ENCODE results near the gene FGF14.

Gene FGF14

DNA sequence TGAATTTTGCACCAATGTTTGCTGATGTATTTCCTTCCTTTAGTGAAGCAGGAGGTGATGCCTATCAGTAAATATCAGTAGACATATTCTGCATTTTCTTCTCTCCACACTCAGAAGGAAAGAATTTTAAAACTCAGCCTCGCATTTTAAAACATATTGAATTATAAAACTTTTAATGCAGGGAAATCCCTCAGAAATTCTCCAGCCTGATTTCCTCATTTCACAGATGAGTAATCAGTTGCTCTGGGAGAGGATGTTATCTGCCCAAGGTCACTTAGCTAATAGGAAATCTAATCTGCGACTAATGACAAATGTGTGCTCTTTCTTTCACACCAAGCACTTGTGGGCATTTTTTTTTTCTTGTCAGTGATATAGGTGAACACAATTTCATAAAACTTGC lies 628.8 kb downstream of the FGF14 start:
- H3K4me2 ChIP-seq (ENCODE audit: low read length) = no peak overlapping the region
- TF ChIP-seq EZH2phosphoT487 (IDR thresholded peaks at IDR 0.05; ENCODE audit: borderline replicate concordance, low read length) = no peak
- TF ChIP-seq, protein P1, sequence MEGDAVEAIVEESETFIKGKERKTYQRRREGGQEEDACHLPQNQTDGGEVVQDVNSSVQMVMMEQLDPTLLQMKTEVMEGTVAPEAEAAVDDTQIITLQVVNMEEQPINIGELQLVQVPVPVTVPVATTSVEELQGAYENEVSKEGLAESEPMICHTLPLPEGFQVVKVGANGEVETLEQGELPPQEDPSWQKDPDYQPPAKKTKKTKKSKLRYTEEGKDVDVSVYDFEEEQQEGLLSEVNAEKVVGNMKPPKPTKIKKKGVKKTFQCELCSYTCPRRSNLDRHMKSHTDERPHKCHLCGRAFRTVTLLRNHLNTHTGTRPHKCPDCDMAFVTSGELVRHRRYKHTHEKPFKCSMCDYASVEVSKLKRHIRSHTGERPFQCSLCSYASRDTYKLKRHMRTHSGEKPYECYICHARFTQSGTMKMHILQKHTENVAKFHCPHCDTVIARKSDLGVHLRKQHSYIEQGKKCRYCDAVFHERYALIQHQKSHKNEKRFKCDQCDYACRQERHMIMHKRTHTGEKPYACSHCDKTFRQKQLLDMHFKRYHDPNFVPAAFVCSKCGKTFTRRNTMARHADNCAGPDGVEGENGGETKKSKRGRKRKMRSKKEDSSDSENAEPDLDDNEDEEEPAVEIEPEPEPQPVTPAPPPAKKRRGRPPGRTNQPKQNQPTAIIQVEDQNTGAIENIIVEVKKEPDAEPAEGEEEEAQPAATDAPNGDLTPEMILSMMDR (IDR thresholded peaks at IDR 0.05; ENCODE audit: low read depth, low read length, poor library complexity, severe bottlenecking) = no peak
- H3K27ac ChIP-seq (ENCODE audit: low read depth, low read length) = no peak overlapping the region
- H3K79me2 ChIP-seq (ENCODE audit: control insufficient read depth, low read length) = no peaks in the 10 kb centered on the region
- H3K36me3 ChIP-seq (ENCODE audit: control insufficient read depth, low read length) = no peaks in the 10 kb centered on the region
- H3F3A ChIP-seq (ENCODE audit: control insufficient read depth, insufficient read depth) = no peaks in the 10 kb centered on the region
- H3K4me1 ChIP-seq (ENCODE audit: control insufficient read depth, low read length) = no peaks in the 10 kb centered on the region
- H3K9me2 ChIP-seq (replicated peaks; ENCODE audit: control insufficient read depth, low read length) = no peaks in the 10 kb centered on the region
- no peak overlapping the region for H3K4me3 ChIP-seq (ENCODE audit: low read length)
- H3K9me3 ChIP-seq (ENCODE audit: control insufficient read depth, insufficient read depth, low read length) = no peaks in the 10 kb centered on the region
- no peaks in the 10 kb centered on the region for H3K27me3 ChIP-seq (ENCODE audit: control insufficient read depth, low read length)
- H4K20me1 ChIP-seq (ENCODE audit: control insufficient read depth, insufficient read depth, low read depth, low read length) = no peaks in the 10 kb centered on the region

DNA sequence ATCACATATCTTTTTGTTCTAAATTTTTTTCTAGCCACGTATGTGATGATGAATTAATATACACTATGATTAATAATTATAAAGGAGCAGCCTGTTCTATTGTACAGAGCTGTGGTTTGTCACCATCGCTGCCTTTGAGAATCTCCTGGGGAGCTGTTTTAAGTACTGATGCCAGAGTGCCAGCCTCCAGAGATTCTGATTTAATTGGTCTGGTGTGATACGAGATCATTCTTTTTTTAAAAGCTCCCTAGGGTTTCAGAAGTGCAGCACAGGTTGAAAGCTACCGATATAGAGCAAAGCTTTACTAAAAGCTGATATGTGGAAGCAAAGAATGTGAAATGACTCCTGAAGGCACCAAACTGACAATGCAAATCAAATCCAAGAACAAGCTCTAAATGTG lies 634.7 kb downstream of the FGF14 start:
- no peaks in the 10 kb centered on the region for H3K79me2 ChIP-seq (ENCODE audit: control insufficient read depth, low read length)
- H3K4me2 ChIP-seq (ENCODE audit: low read length) = no peak overlapping the region
- no peak overlapping the region for H3K4me3 ChIP-seq (ENCODE audit: low read length)
- no peaks in the 10 kb centered on the region for H3K27me3 ChIP-seq (ENCODE audit: control insufficient read depth, low read length)
- H3K9me2 ChIP-seq (replicated peaks; ENCODE audit: control insufficient read depth, low read length) = no peaks in the 10 kb centered on the region
- TF ChIP-seq, protein P1 (IDR thresholded peaks at IDR 0.05; ENCODE audit: low read depth, low read length, poor library complexity, severe bottlenecking) = no peak
- TF ChIP-seq EZH2phosphoT487 (IDR thresholded peaks at IDR 0.05; ENCODE audit: borderline replicate concordance, low read length) = no peak
- no peaks in the 10 kb centered on the region for H4K20me1 ChIP-seq (ENCODE audit: control insufficient read depth, insufficient read depth, low read depth, low read length)
- no peaks in the 10 kb centered on the region for H3K4me1 ChIP-seq (ENCODE audit: control insufficient read depth, low read length)
- no peaks in the 10 kb centered on the region for H3K36me3 ChIP-seq (ENCODE audit: control insufficient read depth, low read length)
- no peaks in the 10 kb centered on the region for H3F3A ChIP-seq (ENCODE audit: control insufficient read depth, insufficient read depth)
- H3K27ac ChIP-seq (ENCODE audit: low read depth, low read length) = no peak overlapping the region
- H3K9me3 ChIP-seq (ENCODE audit: control insufficient read depth, insufficient read depth, low read length) = no peaks in the 10 kb centered on the region

DNA sequence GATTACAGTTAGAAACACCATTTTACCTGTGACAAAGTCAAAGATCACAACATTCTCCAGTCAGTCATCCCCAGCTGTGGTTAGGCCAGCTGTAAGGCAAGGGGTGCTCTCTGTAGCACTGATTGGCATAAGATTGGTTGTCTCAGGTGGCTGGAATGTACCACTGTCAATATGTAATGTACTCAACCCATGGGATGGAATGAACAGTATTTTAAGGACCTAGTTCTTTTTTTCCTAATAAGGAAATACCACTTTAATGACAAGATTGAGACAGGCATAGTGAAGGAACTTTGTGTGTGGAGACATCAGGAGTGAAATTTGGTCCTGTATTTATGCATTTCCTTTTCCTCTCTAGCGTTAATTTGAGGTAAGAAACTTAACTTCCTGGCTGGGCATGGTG lies 638.7 kb downstream of the FGF14 start:
- TF ChIP-seq, protein P1 (IDR thresholded peaks at IDR 0.05; ENCODE audit: low read depth, low read length, poor library complexity, severe bottlenecking) = no peak
- TF ChIP-seq EZH2phosphoT487 (IDR thresholded peaks at IDR 0.05; ENCODE audit: borderline replicate concordance, low read length) = no peak
- Histone ChIP-seq H3K9me2 (replicated peaks; ENCODE audit: control insufficient read depth, low read length) (no peaks in the 10 kb centered on the region), H3K4me2 (ENCODE audit: low read length) (no peak overlapping the region), H3K4me1 (ENCODE audit: control insufficient read depth, low read length) (no peaks in the 10 kb centered on the region), H3K4me3 (ENCODE audit: low read length) (no peak overlapping the region), H3K27me3 (ENCODE audit: control insufficient read depth, low read length) (no peaks in the 10 kb centered on the region), H3K27ac (ENCODE audit: low read depth, low read length) (no peak overlapping the region), H3F3A (ENCODE audit: control insufficient read depth, insufficient read depth) (no peaks in the 10 kb centered on the region), H4K20me1 (ENCODE audit: control insufficient read depth, insufficient read depth, low read depth, low read length) (no peaks in the 10 kb centered on the region), H3K36me3 (ENCODE audit: control insufficient read depth, low read length) (no peaks in the 10 kb centered on the region), H3K9me3 (ENCODE audit: control insufficient read depth, insufficient read depth, low read length) (no peaks in the 10 kb centered on the region), H3K79me2 (ENCODE audit: control insufficient read depth, low read length) (no peaks in the 10 kb centered on the region)

All from DOHH2 (cell line).